NCI-H2171 (cell line): ENCODE results near the gene RTL5.
"Not testable (repeated sequence)": the region's sequence is repeated elsewhere in the genome, so short reads cannot be mapped to it uniquely, and the experiment has no call there.

Experiments
- DNase-seq: peaks from one replicate; lab custom pipeline; 2025; lab: John Stamatoyannopoulos, UW

Gene RTL5

GRCh38 chrX:72131317-72132294 lies at the start of gene RTL5:
RTL5 (minus strand) TSS chrX:72131915.
- DNase-seq, result peak; percentile 73

- no peak for DNase-seq
Measured at GRCh38 chrX:72180539-72180938, 48.8 kb upstream of the RTL5 start.

- DNase-seq, result no peak
Measured at GRCh38 chrX:72176981-72177380, 45.3 kb upstream of the RTL5 start.

- DNase-seq, result not testable (repeated sequence)
Measured at GRCh38 chrX:72176289-72176688, 44.6 kb upstream of the RTL5 start.

GRCh38 chrX:72169008-72169728 lies 37.5 kb upstream of the RTL5 start:
- DNase-seq, result no peak

GRCh38 chrX:72165551-72165950 lies 33.8 kb upstream of the RTL5 start:
- DNase-seq, result no peak

- no peak for DNase-seq
Measured at GRCh38 chrX:72159769-72160168, 28.1 kb upstream of the RTL5 start.

- no peak for DNase-seq
Measured at GRCh38 chrX:72158773-72159172, 27.1 kb upstream of the RTL5 start.

- DNase-seq, result no peak
Measured at GRCh38 chrX:72146527-72146926, 14.8 kb upstream of the RTL5 start.

GRCh38 chrX:72145181-72145580 lies 13.5 kb upstream of the RTL5 start:
- DNase-seq, result no peak

GRCh38 chrX:72143609-72143907 lies 11.8 kb upstream of the RTL5 start:
- no peak for DNase-seq

- DNase-seq, result no peak
Measured at GRCh38 chrX:72142794-72143608, 11.3 kb upstream of the RTL5 start.

- peak; percentile 81 for DNase-seq
Measured at GRCh38 chrX:72142094-72142793, 10.5 kb upstream of the RTL5 start.

- no peak for DNase-seq
Measured at GRCh38 chrX:72141372-72142004, 9.8 kb upstream of the RTL5 start.

GRCh38 chrX:72139538-72139937 lies 7.8 kb upstream of the RTL5 start:
- no peak for DNase-seq

- peak; percentile 10 for DNase-seq
Measured at GRCh38 chrX:72137846-72138495, 6.3 kb upstream of the RTL5 start.

- no peak for DNase-seq
Measured at GRCh38 chrX:72133851-72134546, 2.3 kb upstream of the RTL5 start.

GRCh38 chrX:72132456-72132855 lies 741 bp upstream of the RTL5 start:
- DNase-seq, result no peak

GRCh38 chrX:72130762-72131250 lies 909 bp downstream of the RTL5 start:
- no peak for DNase-seq
